Myocyte (in vitro differentiated cells): Measurements from ENCODE around the gene GRID1. TPM values are rescaled to one million over a fixed set of nuclear protein-coding genes. Genes with fewer than 3 reads are reported as not detected.
"Not testable (repeated sequence)": the region's sequence is repeated elsewhere in the genome, so short reads cannot be mapped to it uniquely, and the experiment has no call there.

Experiments used
- DNase-seq: peaks from one replicate; pipeline ENCODE4 v3.0.0-alpha.2; 2012; ENCODE audit warnings: low read depth
- total RNA-seq: library from RNA; depleted of rRNA; stranded (reverse); fragments of >200 nt; gene quantifications from 2 replicates; pipeline ENCODE4 v1.2.3, GENCODE V29; 2014

The GRID1 gene
- total RNA-seq, 1 donor from 2014 or later = not detected

GRCh38 chr10:86193841-86194240, 172.8 kb downstream of the GRID1 start:
- DNase-seq = no peak

DNA sequence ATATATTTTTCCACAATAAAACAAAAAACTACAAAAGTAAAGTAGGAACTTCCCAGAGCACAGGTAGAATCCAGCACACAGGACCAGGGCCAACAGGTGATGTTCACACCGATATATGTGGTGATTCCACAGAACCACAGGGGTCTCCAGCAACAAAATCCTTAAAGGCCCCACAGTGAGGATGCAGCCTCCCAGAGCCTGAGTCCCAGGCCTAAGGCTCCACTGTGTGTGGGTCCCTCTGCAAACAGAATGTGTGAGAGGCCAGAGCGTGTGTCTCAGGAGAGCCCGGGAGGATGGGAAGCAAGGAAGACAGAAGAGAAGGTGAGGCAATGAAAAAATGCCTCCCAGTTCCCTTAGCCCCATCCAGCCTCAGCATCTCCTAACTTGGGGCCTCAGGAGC, 173.9 kb downstream of the GRID1 start:
- DNase-seq = no peak

GRCh38 chr10:86192147-86192546, 174.4 kb downstream of the GRID1 start:
- DNase-seq = no peak

GRCh38 chr10:86191686-86192085, 174.9 kb downstream of the GRID1 start:
- no peak for DNase-seq

GRCh38 chr10:86191166-86191565, 175.4 kb downstream of the GRID1 start:
- no peak for DNase-seq

GRCh38 chr10:86190291-86190690, 176.3 kb downstream of the GRID1 start:
- no peak for DNase-seq

- no peak for DNase-seq
These were observed 176.7 kb downstream of the GRID1 start for GRCh38 chr10:86189891-86190290.

DNA sequence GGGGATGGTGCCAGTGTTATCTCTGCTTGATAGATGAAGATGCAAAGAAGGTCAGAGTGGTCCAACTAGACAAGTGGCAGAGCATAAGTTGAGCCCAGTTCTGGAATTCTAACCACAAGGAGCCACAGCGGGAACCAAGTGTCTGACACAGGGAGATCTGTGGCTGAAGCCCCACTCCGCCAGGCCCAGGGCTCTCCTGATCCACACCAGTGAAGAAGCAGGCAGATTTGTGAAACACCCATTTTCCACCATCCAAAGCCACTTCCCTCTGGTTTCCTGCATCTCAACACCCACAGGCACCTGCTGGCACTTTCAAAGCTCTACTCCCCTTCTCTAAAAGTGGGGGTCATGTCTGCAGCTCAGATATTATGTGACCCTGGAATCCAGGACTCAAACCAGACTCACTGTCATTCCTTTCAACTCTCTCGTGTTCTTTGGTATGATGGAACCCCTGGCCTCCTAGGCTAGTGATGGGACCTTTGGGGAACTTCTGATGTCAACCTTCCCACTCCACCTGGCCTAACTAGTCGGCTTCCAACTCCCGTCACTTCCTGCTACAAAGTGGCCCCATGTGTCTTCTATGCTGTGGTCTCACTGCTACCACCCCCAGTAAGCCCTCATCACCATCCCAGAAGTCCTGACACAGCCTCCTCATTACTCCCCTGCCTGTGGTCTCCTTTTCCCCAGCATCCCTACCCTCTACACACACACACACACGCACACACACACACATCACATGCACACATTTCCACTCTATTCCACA, 177.6 kb downstream of the GRID1 start:
- DNase-seq = no peak

DNA sequence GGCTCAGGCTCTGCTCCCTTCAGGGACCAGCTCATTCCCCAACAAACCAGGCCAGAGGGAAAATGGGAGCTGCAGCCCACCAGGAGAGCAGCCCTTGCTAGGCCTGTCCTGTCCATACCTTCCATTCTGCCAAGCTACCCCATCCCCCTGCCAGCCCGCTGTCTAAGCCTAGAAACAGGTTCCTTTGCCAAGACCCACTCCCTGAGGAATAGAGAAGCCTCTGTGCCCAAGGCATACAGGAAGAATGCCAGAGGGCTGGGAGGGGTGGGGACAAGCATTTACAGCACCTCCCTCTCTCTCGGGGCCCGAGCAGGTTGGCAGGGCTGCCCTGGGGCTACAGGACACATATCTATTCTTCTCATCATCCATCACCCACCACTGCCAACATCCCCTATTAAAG, 178.3 kb downstream of the GRID1 start:
- no peak for DNase-seq

DNA sequence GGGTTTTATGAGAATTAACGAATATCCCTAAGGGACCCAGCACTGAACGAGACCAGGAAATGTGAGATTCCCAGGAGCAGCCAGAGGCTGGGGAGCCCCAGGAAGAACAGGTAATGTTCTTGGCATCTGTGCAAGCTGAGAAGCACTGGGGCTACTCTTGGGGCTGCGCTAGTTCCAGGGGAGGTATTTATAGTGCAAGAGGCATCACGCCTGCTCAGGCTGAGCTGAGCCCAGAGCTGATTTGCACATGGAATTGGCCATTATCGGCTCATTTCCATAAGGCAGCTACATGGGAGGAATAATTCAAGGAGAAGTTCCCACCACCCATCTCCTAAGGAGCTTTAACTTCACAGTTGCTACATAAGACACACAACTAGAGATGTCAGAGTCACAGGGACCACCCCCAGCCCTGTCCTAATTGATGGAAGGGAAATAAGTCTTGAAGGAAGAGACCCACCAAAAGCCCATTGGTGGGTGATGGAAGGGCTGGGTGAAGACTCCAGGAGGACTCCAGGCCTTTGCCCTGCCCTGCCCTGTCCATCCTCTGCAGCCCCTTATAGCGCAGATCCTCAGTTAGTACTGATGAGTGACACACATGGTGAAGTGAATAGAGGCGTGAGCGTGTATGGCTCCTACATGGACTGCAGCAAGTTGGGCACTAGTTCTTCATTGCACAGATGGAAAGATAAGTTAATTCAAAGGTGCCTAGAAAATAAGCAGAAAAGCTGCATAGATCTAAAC, 178.9 kb downstream of the GRID1 start:
- no peak for DNase-seq

DNA sequence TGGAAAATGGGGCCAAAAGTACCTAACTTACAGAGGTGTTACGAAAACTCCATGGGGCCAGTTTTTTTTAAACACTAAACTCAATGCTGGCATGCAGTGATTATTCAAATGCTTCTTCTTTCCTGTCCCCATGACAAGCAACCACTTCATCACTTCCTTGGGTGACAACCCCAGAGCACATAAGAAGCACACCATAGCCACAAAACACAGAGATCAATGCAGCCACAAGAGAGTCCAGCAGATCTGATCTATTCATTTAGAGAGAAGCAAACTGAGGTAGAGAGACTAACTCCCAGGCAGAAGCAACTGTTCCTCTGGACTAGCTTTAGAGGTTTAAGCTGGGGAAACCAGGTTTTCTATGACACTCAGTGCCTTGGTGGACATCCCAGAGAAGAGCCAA, 180.0 kb downstream of the GRID1 start:
- no peak for DNase-seq

- DNase-seq = no peak
These were observed 184.0 kb downstream of the GRID1 start for GRCh38 chr10:86182595-86182994.

DNA sequence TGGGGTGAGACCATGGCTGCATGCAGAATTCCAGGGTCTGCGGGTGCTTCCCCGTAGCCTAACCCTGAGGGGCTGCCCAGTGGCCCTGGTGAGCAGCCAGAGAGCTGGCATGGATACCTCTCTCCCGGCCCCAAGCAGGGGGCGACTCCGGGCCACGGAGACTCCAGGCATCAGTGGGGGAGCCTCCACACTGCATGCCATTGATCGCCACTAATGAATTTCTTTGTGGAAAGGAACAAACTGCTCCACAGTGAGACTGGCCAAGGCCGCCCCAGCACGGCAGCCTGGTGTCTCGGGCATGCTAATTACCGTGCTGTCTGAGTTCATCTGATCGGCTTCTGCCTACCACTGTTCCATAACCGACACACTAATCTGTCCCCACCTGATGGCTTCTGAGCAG, 184.4 kb downstream of the GRID1 start:
- DNase-seq = no peak

GRCh38 chr10:86180861-86181260, 185.7 kb downstream of the GRID1 start:
- DNase-seq = no peak

GRCh38 chr10:86179961-86180360, 186.6 kb downstream of the GRID1 start:
- no peak for DNase-seq

DNA sequence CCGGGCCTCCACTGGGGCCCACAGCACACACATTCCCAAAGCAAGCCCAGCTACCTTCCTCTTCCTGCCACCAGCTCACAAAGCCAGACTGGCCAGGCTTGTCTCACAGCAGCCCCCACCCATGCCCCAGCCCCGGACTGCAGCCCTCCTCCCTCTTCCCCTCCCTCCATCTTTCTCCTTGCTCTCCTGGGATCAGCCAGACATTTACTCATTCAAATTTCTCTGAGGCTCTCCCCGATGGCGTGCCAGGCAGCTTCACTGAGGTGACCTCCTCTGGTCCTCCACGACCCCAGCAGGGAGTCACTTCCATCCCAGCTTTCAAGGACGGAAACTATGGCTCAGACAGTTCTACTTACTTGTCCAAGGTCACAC, 187.5 kb downstream of the GRID1 start:
- no peak for DNase-seq

DNA sequence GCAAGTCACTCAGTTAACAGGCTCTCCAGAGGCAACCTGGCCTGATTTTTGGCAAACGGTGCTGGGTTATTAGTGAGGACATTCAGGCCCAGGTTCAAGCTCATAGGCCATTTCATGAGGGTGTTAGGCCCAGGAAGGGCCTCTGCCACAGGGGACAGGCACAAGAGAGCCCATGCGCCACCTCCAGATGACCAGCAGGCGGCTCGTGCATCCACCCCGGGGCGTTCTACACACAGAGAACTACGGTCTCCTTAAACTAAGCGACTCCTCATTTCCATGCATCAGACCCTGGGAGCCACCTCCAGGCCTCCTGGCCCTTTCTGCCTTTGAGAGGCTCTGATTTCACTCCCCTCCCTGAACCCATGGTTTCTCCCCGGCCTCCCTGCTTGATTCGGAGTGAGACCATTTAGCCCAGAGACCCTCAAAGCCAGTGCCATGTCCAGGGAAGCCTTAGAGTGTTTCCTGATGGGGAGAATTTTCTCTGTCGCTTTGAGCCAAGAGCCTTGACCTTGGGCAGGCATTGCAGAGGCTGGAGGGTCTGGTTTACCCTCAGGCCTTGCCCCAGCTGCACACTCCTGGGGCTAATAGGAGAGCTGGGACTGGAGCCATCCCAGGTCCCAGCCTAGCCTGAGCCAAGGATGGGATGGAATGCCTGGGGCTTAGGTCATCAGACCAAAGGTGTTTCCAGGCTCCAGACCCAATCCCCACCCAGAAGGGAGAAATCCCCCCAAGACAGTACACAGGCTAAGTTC, 188.0 kb downstream of the GRID1 start:
- no peak for DNase-seq

DNA sequence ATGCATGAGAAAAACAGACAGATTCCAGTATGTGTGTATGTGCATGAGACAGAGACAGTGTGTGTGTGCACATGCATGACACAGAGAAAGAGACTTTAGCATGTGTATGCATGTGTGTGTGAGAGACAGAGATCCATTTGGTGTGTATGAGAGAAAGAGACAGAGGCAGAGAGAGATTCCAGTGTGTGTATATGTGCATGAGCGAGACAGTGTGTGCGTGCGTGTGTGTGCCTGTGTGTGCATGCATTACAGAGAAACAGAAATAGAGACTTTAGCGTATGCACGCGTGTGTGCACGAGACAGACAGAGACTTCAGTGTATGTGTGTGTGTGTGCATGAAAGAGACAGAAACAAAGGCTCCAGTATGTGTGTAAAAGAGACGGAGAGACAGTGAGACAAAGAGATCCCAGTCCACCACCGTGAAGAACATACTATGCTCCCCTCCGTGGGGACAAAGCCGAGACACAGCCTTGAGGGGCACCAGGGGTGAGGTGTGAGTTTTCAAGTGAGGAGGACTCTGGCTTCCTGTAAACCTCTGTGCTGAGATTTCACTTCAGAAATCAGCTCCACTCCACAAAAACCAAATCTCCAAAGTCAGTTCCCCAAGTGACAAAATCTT, 188.9 kb downstream of the GRID1 start:
- no peak for DNase-seq

- no peak for DNase-seq
These were observed 189.6 kb downstream of the GRID1 start for GRCh38 chr10:86176850-86177536.

DNA sequence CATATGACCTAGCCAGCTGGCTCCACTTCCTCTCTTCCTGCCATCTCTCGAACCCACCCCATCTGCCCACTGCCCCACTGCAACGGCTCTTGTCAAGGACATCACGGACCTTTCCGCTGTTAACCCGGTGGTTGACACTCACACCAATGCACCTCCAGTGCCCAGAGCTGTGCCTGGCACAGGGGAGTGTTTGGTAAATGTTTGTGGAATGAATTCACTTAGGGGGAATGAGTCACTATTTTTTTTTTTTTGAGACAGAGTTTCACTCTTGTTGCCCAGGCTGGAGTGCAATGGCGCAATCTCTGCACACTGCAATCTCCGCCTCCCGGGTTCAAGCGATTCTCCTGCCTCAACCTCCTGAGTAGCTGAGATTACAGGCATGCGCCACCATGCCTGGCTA, 191.1 kb downstream of the GRID1 start:
- DNase-seq = not testable (repeated sequence)

- DNase-seq = no peak
These were observed 194.3 kb downstream of the GRID1 start for GRCh38 chr10:86172301-86172700.
